HG03457 (cell line): ENCODE results near the gene TOP3B.

Source experiments
- ATAC-seq: cut with Tn5 transposase; IDR thresholded peaks from one replicate; pipeline ENCODE4 v1.9.1; 2021; ENCODE audit warnings: moderate number of reproducible peaks; ENCODE audit not compliant: unreplicated experiment

TOP3B gene

DNA sequence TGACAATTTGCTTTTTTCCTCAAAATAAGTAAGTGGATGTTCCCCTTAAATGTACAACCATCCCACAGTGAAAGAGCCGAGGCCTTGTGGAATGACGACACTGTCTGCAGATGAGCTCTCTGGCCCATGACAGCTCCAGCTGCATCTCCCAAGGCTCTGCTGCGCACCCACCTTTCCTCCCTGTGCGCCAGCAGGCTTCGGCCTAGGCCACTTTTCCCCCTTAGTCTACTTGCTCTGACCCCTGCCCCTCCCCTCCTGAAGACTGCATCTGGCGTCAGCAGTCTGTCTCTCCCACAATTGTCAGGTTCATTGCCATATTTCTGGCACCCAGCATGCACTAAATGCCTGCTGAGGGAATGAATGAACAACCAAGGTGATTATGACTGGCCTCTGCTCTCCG lies 2.0 kb downstream of the TOP3B start:
- no peak for ATAC-seq

- ATAC-seq, result no peak
Measured at GRCh38 chr22:21978564-21979386, 3.8 kb downstream of the TOP3B start.

DNA sequence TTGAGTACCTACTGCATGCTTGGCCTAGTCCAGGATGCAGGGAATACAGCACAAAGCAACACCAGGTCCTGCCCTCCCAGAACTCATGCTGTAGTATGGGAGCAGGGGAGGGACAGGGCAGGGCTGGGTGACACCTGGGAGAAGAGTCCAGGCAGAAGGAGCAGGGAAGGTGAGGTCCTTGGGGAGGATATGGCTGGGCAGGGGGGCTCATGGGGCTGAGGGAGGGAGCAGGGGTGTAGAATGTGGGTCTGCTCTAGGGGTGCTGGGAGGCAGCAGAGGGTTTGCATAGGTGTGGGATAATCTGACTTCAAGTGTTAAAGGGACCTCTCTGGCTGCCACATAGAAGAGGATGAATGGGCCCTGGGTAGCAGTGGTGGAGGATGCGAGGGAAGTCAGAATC lies 4.8 kb downstream of the TOP3B start:
- ATAC-seq, result no peak

- ATAC-seq, result no peak
Measured at GRCh38 chr22:21975854-21976345, 6.7 kb downstream of the TOP3B start.

DNA sequence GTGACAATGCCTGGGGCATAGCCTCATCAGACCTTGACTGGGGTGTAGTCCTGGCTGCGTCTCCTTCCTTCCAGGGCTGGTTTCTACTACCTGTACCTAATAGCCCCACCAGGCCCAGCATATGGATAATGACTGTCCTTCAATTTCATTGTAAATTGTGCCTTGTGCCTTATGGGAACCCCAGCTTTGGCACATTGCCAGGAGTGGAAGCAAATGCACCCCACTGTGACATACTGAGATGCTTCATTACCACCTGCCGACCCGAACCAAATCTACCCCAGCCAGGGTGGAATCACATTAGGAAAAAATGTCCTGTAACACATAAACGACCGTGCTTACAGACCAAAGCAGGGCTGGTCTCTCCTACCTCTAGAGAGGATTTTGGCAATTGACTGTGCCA lies 7.3 kb downstream of the TOP3B start:
- ATAC-seq, result no peak

DNA sequence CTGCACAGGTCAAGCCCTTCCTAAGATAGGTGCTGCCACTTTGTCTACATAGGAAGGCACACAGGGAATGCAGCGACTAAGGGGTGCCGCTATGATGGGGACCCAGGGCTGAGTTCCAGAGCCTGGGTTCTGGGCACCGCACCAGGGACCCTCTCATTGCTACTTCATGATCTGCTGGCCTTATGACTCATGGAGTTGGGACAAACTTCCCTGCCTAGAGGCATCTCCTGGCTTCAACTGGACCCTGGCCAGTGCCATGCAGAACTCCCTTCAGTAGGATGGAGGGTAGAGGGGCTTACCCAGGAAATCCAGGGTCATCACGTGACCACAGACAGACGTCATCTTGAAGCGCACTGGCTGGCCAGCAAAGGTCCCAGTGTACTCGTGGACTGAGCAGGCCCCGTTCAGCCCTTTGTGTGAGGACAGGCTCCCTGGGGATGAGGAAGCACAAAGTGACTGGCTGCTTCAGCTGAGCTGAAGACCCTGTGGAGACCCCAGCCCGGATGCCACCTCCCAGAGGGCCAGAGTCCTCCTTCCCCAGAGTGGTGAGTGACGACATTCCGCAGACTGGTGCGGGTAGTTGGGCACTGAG lies 8.4 kb downstream of the TOP3B start:
- no peak for ATAC-seq

DNA sequence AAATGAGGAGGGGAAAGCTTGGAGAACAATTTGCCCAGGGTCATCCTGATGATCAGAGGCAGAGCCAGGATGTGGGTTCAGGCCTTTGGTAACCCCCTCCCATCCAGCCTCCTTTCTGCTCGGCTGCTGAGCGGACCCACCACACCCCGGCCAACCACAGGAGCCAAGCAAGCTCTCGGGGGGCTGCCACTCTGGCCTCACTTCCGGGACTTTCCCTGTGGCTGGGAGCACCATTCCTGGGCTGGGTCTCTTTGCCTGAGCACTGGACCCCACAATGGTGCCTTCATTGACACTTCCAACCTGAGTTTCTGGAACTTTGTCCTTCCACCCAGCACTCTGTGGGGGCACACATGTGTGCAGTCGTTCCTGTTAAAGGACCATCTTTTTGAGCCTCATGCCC lies 9.8 kb downstream of the TOP3B start:
- ATAC-seq, result no peak

- ATAC-seq, result no peak
Measured at GRCh38 chr22:21972293-21972779, 10.3 kb downstream of the TOP3B start.

DNA sequence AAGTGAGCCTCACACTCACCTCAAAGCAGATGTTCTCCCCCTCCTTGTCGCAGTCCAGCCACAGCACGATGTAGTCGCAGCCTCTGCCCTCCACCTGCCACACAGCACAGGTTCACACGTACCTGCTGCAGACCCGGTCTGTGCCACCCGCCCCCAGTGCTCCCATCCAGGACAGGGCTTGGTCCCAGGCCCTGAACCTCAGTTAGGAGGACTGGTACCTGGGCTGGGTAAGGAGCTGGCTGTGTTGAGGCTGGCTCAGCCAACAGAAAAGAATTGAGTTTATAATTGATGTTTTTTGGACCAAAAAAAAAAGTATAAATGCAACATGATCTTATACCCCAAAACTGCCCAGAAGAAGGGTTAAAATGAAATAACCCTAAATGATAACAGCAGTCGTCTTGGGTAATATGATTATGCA lies 10.7 kb downstream of the TOP3B start:
- no peak for ATAC-seq

DNA sequence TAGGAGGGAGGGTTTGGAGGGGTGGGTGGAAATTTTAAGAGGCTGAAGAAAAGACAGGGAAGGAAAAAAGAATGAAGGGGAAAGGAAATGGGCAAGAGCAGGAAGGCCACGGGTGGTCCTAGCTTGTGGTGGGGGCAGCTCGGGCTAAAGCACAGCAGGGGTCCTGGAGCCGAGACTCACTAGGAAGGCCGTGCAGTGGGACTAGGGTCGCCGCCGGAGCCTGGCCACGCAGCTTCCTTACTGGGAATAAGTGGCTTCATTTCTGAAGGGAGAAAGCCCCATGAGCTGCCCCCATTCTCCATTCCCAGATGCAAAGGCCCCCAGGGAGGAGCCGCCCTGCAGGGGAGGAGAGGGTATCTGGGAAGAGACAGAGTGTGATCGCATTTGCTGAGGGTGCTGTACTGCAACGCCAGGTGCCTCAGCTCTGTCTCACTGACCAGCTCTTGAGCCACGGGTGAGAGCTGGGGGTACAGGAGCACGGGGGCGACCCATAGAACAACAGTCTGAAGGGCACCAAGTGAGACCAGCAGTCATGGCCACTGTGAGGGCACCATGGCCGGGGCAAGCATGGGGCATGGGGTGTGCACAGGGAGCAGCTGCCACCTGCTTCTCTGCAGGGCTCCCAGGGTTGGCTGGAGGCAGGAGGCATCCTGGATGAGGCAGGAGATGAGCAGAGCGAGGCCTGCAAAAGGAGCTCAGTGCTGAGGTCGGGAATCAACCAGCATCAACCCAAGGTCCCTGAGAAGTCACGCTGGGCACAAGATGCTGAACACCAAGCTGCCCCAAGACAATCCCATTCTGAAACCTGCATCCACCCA lies 11.6 kb downstream of the TOP3B start:
- no peak for ATAC-seq

- ATAC-seq, result no peak
Measured at GRCh38 chr22:21970037-21970799, 12.4 kb downstream of the TOP3B start.

DNA sequence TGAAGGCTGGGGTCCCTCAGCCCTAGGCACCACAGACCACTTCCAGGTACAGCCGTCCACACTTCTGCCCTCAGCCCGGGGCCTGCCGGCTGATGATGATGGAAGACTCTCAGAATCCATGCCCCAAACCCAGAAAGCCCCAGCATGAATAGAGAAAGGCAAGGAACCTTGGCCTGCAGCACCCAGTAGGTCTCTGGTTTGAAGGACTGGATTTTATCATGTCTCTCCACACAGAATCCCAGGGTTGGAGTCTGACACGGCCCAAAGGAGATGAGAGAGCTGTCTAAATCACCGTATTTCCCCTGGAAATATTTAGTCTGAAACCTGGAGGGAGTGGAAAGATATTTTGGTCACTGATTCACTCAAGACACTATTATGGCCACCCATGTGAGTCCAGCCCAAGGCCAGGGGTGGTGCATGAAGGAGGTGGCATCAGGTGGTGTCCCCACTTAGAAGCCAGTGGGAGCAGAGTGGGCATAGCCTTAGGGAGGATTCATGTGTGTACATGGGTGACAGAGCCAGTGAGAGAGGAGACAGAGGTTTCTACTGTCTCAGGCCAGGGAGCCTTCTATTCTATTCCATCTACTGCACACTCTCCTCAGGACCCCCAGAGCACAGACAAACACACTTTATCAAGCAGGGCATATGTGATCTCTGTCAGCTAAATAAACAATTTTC lies 14.0 kb downstream of the TOP3B start:
- no peak for ATAC-seq

DNA sequence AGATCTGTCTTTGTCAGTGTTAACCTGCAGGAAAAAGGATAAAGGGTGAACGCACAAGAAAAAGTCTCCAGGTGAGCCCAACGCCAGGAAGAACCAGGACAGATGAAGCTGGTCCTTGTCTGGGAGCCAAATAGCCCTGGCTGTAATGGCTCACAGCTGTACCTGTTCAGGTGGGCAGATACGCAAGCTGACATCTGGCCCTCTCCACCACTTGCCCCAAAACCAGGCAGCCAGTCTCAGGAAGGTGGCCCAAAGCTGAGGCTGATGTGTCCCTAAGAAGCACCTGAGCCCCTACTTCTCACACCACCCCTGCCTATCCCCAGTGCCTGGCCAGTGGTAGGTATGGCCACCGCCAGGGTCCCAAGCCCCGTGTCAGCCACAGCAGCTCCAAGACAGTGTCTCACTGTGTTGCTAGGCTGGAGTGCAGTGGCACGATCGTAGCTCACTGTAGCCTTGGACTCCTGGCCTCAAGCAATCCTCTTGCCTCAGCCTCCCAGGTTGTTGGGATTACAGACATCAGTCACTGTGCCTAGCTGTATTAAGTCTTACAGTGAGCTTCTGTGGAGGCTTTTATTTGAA lies 14.8 kb downstream of the TOP3B start:
- ATAC-seq, result no peak

- ATAC-seq, result no peak
Measured at GRCh38 chr22:21966643-21967516, 15.7 kb downstream of the TOP3B start.

DNA sequence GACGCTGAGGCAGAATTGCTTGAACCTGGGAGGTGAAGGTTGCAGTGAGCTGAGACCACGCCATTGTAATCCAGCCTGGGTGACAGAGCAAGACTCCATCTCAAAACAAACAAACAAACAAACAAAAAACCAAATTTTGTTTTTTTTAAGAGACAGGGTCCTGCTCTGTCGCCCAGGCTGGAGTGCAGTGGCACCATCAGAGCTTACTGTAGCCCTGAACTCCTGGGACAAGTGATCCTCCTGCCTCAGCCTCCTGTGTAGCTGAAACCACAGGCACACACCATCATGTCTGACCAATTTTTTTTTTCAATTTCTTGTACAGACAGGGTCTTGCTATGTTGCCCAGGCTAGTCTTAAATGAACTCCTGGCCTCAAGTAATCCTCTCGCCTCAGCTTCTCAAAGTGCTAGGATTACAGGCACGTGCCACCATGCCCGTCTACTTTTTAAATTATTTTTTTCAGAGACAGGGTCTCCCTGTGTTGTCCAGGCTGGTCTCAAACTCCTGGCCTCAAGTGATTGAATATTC lies 16.8 kb downstream of the TOP3B start:
- ATAC-seq, result no peak

- no peak for ATAC-seq
Measured at GRCh38 chr22:21964918-21965484, 17.6 kb downstream of the TOP3B start.

- no peak for ATAC-seq
Measured at GRCh38 chr22:21964234-21964633, 18.4 kb downstream of the TOP3B start.

DNA sequence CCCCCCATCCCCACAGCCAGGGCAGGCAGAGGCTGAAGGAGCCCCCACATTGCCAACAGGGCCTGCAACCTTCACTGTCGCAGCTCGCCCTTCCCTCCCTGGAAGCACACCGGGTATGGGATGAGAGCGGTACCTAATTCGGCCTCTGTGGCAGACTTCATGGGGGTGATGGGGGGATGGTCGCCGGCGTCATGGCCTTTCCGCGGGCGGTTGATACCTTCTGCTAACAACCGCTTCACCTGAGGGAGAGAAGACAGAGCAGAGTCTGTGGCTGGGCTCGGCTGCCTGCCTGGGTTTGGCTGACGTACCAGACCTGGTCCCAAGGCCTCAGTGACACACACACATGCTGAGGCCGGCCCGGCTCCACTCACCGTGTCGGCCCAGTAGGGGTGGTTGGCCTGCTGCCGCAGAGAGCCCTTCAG lies 18.8 kb downstream of the TOP3B start:
- no peak for ATAC-seq
